Neural cell (in vitro differentiated cells): Measurements from ENCODE around the gene TMEM187. TPM values are rescaled to one million over a fixed set of nuclear protein-coding genes. Genes with fewer than 3 reads are reported as not detected.

Experiments used
- H2AFZ ChIP-seq: fragments of 200-600, 300-800 bp; sonication (generic), shearing (Covaris generic); 2 replicates; pipeline ENCODE4 v1.6.0; 2014; ENCODE audit warnings: low read depth, mild to moderate bottlenecking, antibody characterized with exemption, low read length, moderate library complexity
- H3F3A ChIP-seq: fragments of 200-600 bp; shearing (Covaris generic); 2 replicates; pipeline ENCODE4 v1.6.1; 2016; ENCODE audit warnings: mild to moderate bottlenecking, moderate library complexity, mixed read lengths, antibody characterized with exemption, low read length; ENCODE audit not compliant: insufficient read depth, poor library complexity, severe bottlenecking
- H3K27ac ChIP-seq: fragments of 200-600, 300-800 bp; sonication (generic), shearing (Covaris generic); 2 replicates; pipeline ENCODE4 v1.5.1; 2014; ENCODE audit warnings: mild to moderate bottlenecking, low read length, moderate library complexity
- H3K27me3 ChIP-seq: fragments of 300-800, 200-600 bp; sonication (generic), shearing (Covaris generic); 2 replicates; pipeline ENCODE4 v1.6.0; 2014; ENCODE audit warnings: mild to moderate bottlenecking, low read depth, low read length, moderate library complexity; ENCODE audit not compliant: insufficient read depth
- H3K36me3 ChIP-seq: fragments of 300-800, 200-600 bp; sonication (generic), shearing (Covaris generic); 2 replicates; pipeline ENCODE4 v1.5.1; 2014; ENCODE audit warnings: mild to moderate bottlenecking, antibody characterized with exemption, low read length, moderate library complexity; ENCODE audit not compliant: insufficient read depth
- H3K4me2 ChIP-seq: fragments of 300-800, 200-600 bp; sonication (generic), shearing (Covaris generic); 2 replicates; pipeline ENCODE4 v1.6.0; 2014; ENCODE audit warnings: mild to moderate bottlenecking, low read length
- H3K4me3 ChIP-seq: fragments of 300-800, 200-600 bp; sonication (generic), shearing (Covaris generic); 2 replicates; pipeline ENCODE4 v1.5.1; 2014; ENCODE audit warnings: mild to moderate bottlenecking, low read length, moderate library complexity
- H3K79me2 ChIP-seq: fragments of 200-600 bp; shearing (Covaris generic); replicated peaks from 2 replicates; pipeline ENCODE4 v1.6.0; 2014; ENCODE audit warnings: mild to moderate bottlenecking, low read length, moderate library complexity; ENCODE audit not compliant: insufficient read depth
- H3K9ac ChIP-seq: fragments of 300-800, 200-600 bp; sonication (generic), shearing (Covaris generic); 2 replicates; pipeline ENCODE4 v1.6.1; 2016; ENCODE audit warnings: mild to moderate bottlenecking, low read length, mixed read lengths
- H3K9me2 ChIP-seq: fragments of 200-600 bp; shearing (Covaris generic); 2 replicates; pipeline ENCODE4 v1.6.1; 2016; ENCODE audit warnings: mild to moderate bottlenecking, low read length, mixed read lengths; ENCODE audit not compliant: insufficient read depth
- H3K9me3 ChIP-seq: fragments of 200-600, 300-800 bp; sonication (generic), shearing (Covaris generic); 2 replicates; pipeline ENCODE4 v1.6.1; 2016; ENCODE audit warnings: mild to moderate bottlenecking, mixed run types, low read length, moderate library complexity, mixed read lengths
- H4K20me1 ChIP-seq: fragments of 200-600 bp; shearing (Covaris generic); 2 replicates; pipeline ENCODE4 v1.6.1; 2016; ENCODE audit warnings: mild to moderate bottlenecking, mixed run types; ENCODE audit not compliant: insufficient read depth
- CTCF ChIP-seq: fragments of 450-650 bp; IDR thresholded peaks from 2 replicates; pipeline ENCODE4 v1.5.1; 2014; ENCODE audit warnings: antibody characterized with exemption, mild to moderate bottlenecking, moderate library complexity; ENCODE audit not compliant: poor library complexity, severe bottlenecking
- EP300 ChIP-seq: fragments of 450-650 bp; conservative IDR thresholded peaks from 2 replicates; pipeline ENCODE4 v1.6.1; 2014; ENCODE audit warnings: antibody characterized with exemption, mild to moderate bottlenecking, moderate library complexity; ENCODE audit not compliant: poor library complexity, severe bottlenecking
- EZH2 ChIP-seq: fragments of 200-600, 300-800 bp; shearing (Covaris generic), sonication (generic); IDR thresholded peaks from 2 replicates; pipeline ENCODE4 v1.6.1; 2014; ENCODE audit warnings: antibody characterized with exemption, low read length, borderline replicate concordance, mild to moderate bottlenecking; ENCODE audit not compliant: insufficient read depth, poor library complexity, severe bottlenecking
- MXI1 ChIP-seq: fragments of 450-650 bp; conservative IDR thresholded peaks from 2 replicates; pipeline ENCODE4 v1.6.1; 2014; ENCODE audit warnings: antibody characterized with exemption, mild to moderate bottlenecking; ENCODE audit not compliant: poor library complexity, severe bottlenecking
- POLR2AphosphoS5 ChIP-seq: IDR thresholded peaks from 2 replicates; pipeline ENCODE4 v1.6.1; 2012
- RAD21 ChIP-seq: fragments of 450-650 bp; conservative IDR thresholded peaks from 2 replicates; pipeline ENCODE4 v1.6.1; 2014; ENCODE audit warnings: antibody characterized with exemption, mild to moderate bottlenecking, moderate library complexity
- REST ChIP-seq: IDR thresholded peaks from 2 replicates; pipeline ENCODE4 v1.6.1; 2012; ENCODE audit warnings: borderline replicate concordance
- SMC3 ChIP-seq: fragments of 450-650 bp; conservative IDR thresholded peaks from 2 replicates; pipeline ENCODE4 v1.6.1; 2014; ENCODE audit warnings: antibody characterized with exemption, mild to moderate bottlenecking, moderate library complexity; ENCODE audit not compliant: poor library complexity
- TAF1 ChIP-seq: IDR thresholded peaks from 2 replicates; pipeline ENCODE4 v1.6.1; 2012; ENCODE audit warnings: low read depth
- polyA plus RNA-seq: library from polyadenylated mRNA; depleted of rRNA; stranded (reverse); fragments of >200 nt; gene quantifications from 2 replicates; pipeline ENCODE4 v1.2.3, GENCODE V29; 2014

The TMEM187 gene
- polyA plus RNA-seq, 1 donor from 2014 or later = 5.2 TPM

GRCh38 chrX:154023276-154024000 lies 50.9 kb downstream of the TMEM187 start:
- H3K27ac ChIP-seq = no peak overlapping the region
- TF ChIP-seq POLR2AphosphoS5 (no peak), EP300 (no peak), MXI1 (no peak), REST (no peak), TAF1 (no peak), EZH2 (no peak), SMC3 (no peak), CTCF (no peak), RAD21 (no peak)
- H3K4me3 ChIP-seq = no peak overlapping the region
- H3K4me2 ChIP-seq = no peak overlapping the region
- no peak overlapping the region for H3K9ac ChIP-seq
- no peaks in the 10 kb centered on the region for H3K36me3 ChIP-seq
- H3F3A ChIP-seq = no peaks in the 10 kb centered on the region
- H3K27me3 ChIP-seq = no peaks in the 10 kb centered on the region
- H4K20me1 ChIP-seq = no peaks in the 10 kb centered on the region
- no peaks in the 10 kb centered on the region for H3K79me2 ChIP-seq
- no peaks in the 10 kb centered on the region for H3K9me2 ChIP-seq
- no peak overlapping the region for H2AFZ ChIP-seq
- H3K9me3 ChIP-seq = no peaks in the 10 kb centered on the region

GRCh38 chrX:154024271-154024670 lies 51.7 kb downstream of the TMEM187 start:
- no peaks in the 10 kb centered on the region for H3K9me2 ChIP-seq
- H3K4me3 ChIP-seq = no peak overlapping the region
- no peak overlapping the region for H3K9ac ChIP-seq
- no peak for TF ChIP-seq MXI1
- no peaks in the 10 kb centered on the region for H3K79me2 ChIP-seq
- H3K4me2 ChIP-seq = no peak overlapping the region
- no peak overlapping the region for H2AFZ ChIP-seq
- H3K9me3 ChIP-seq = no peaks in the 10 kb centered on the region
- no peak overlapping the region for H3K27ac ChIP-seq
- no peaks in the 10 kb centered on the region for H3K36me3 ChIP-seq
- H4K20me1 ChIP-seq = no peaks in the 10 kb centered on the region
- no peaks in the 10 kb centered on the region for H3F3A ChIP-seq
- no peaks in the 10 kb centered on the region for H3K27me3 ChIP-seq
